Endothelial cell of umbilical vein (primary cell): ENCODE measurements around the gene NOTCH3. TPM values are rescaled to one million over a fixed set of nuclear protein-coding genes. Genes with fewer than 3 reads are reported as not detected.

ENCODE experiments used
- BruUV-seq: library from RNA; stranded (reverse); fragments of 400-500 nt; replicated peaks from 2 replicates; lab custom pipeline; 2021; lab: Mats Ljungman, UMichigan
- CTCF ChIA-PET: fragments of 300-600, 350-600 bp; sonication (Branson Sonifier 250); formaldehyde crosslinking; loops from one replicate; lab custom pipeline; 2021; ENCODE audit warnings: antibody characterized with exemption, inconsistent platforms; lab: Charles Lee
- POLR2A ChIA-PET: fragments of 300-600, 350-600 bp; sonication (Branson Sonifier 250); formaldehyde crosslinking; loops from one replicate; lab custom pipeline; 2021; ENCODE audit warnings: antibody characterized with exemption, inconsistent platforms; lab: Charles Lee
- DNase-seq: peaks from one replicate; pipeline ENCODE4 v3.0.0-alpha.2; 2011; ENCODE audit warnings: low read depth, low spot score
- FAIRE-seq: peaks from 2 replicates; lab custom pipeline; 2011; peaks lifted over from hg19 to GRCh38; lab: Jason Lieb, UNC
- H2AFZ ChIP-seq: 2 replicates; pipeline ENCODE4 v1.6.0; 2012; ENCODE audit warnings: low read depth, low read length, control low read depth, inconsistent platforms
- H3K27ac ChIP-seq: 2 replicates; pipeline ENCODE4 v1.5.1; 2011; ENCODE audit warnings: low read depth, mild to moderate bottlenecking, control low read depth, low read length, moderate library complexity; ENCODE audit not compliant: insufficient read depth
- H3K27me3 ChIP-seq, 2 experiments: 2 replicates each; pipeline versions ENCODE4 v1.6.0 to v1.6.1; 2011; ENCODE audit warnings: low read length in 2 of 2, mixed read lengths in 1 of 2; ENCODE audit not compliant: control insufficient read depth in 2 of 2, insufficient read depth in 2 of 2
- H3K36me3 ChIP-seq, 2 experiments: 2 replicates in 1 of 2; 3 replicates in 1 of 2; pipeline ENCODE4 v1.5.1; 2011; ENCODE audit warnings: low read length in 2 of 2, mild to moderate bottlenecking in 1 of 2, moderate library complexity in 1 of 2; ENCODE audit not compliant: control insufficient read depth in 2 of 2, insufficient read depth in 2 of 2; ENCODE audit errors: extremely low read depth in 1 of 2
- H3K4me1 ChIP-seq: 3 replicates; pipeline ENCODE4 v1.5.1; 2011; ENCODE audit warnings: mild to moderate bottlenecking, low read length; ENCODE audit not compliant: control insufficient read depth, insufficient read depth; ENCODE audit errors: extremely low read depth
- H3K4me2 ChIP-seq: 2 replicates; pipeline ENCODE4 v1.6.1; 2011; ENCODE audit warnings: low read length, control low read depth, mixed read lengths; ENCODE audit not compliant: insufficient read depth
- H3K4me3 ChIP-seq, 3 experiments: fragments of 200-600 bp in 1 of 3; sonication (generic), shearing (Covaris generic) in 1 of 3; replicated peaks in 1 of 3; 2 replicates each; pipeline ENCODE4 v1.5.1; 2011 to 2016; ENCODE audit warnings: control low read depth in 3 of 3, low read length in 3 of 3, mild to moderate bottlenecking in 2 of 3, inconsistent platforms in 1 of 3, low read depth in 1 of 3, moderate library complexity in 1 of 3; ENCODE audit not compliant: insufficient read depth in 1 of 3
- H3K79me2 ChIP-seq: 2 replicates; pipeline ENCODE4 v1.6.0; 2012; ENCODE audit warnings: low read length, inconsistent platforms; ENCODE audit not compliant: control insufficient read depth, insufficient read depth
- H3K9ac ChIP-seq: replicated peaks from 2 replicates; pipeline ENCODE3; 2011; ENCODE audit warnings: low read length, control low read depth; ENCODE audit not compliant: insufficient read depth; ENCODE audit errors: extremely low read depth
- H3K9me1 ChIP-seq: replicated peaks from 3 replicates; pipeline ENCODE4 v1.6.0; 2011; ENCODE audit warnings: mild to moderate bottlenecking, low read length; ENCODE audit not compliant: control insufficient read depth, insufficient read depth; ENCODE audit errors: extremely low read depth
- H3K9me3 ChIP-seq: replicated peaks from 2 replicates; pipeline ENCODE4 v1.5.1; 2012; ENCODE audit warnings: low read length, inconsistent platforms; ENCODE audit not compliant: control insufficient read depth, insufficient read depth
- H4K20me1 ChIP-seq: replicated peaks from 2 replicates; pipeline ENCODE3; 2011; ENCODE audit warnings: mild to moderate bottlenecking, low read length; ENCODE audit not compliant: control insufficient read depth, insufficient read depth; ENCODE audit errors: extremely low read depth
- EZH2 ChIP-seq: IDR thresholded peaks from 2 replicates; pipeline ENCODE4 v1.6.1; 2012; ENCODE audit warnings: borderline replicate concordance, low read depth, mild to moderate bottlenecking, moderate library complexity, low read length, inconsistent platforms; ENCODE audit not compliant: severe bottlenecking
- GATA2 ChIP-seq: IDR thresholded peaks from 2 replicates; pipeline ENCODE4 v1.7.0; 2011; ENCODE audit warnings: low read depth, mild to moderate bottlenecking, moderate library complexity, mixed read lengths, low read length; ENCODE audit not compliant: insufficient read length, insufficient read depth
- MYC ChIP-seq: IDR thresholded peaks from one replicate; pipeline ENCODE4 v1.6.1; 2011; ENCODE audit warnings: mild to moderate bottlenecking, low read depth, low read length
- POLR2AphosphoS5 ChIP-seq: IDR thresholded peaks from 2 replicates; pipeline ENCODE4 v1.6.1; 2012; ENCODE audit warnings: low read depth, mild to moderate bottlenecking, control low read depth, low read length, moderate library complexity; ENCODE audit not compliant: insufficient read depth
- dilution Hi-C: fragments of 300-500 bp; cut with MboI; formaldehyde crosslinking; loops from one replicate; pipeline ENCODE4 v1.15.0; 2019; ENCODE audit warnings: low sequenced_read_pairs; ENCODE audit not compliant: extremely low pct_ligation_motif_present
- intact Hi-C: fragments of 100-400 bp; cut with micrococcal nuclease; formaldehyde crosslinking; loops from one replicate; pipeline ENCODE4 v1.10.0; 2022
- polyA plus RNA-seq, 4 experiments: library from polyadenylated mRNA; depleted of rRNA in 3 of 4; stranded (reverse) in 3 of 4; unstranded in 1 of 4; fragments of >200 nt; gene quantifications; 2 replicates each; pipeline versions ENCODE4 v1.2.1 to v1.2.3, GENCODE V29; 2011 to 2012; ENCODE audit warnings: missing spikeins in 1 of 4
- total RNA-seq: library from RNA; stranded (reverse); gene quantifications from 2 replicates; pipeline ENCODE4 v1.2.3, GENCODE V29; 2021
- TF ChIP-seq, protein P1 (sequence below), 2 donors: IDR thresholded peaks; 1 replicate in 1 of 2; 2 replicates in 1 of 2; pipeline ENCODE4 v1.5.1; 2011; ENCODE audit warnings: low read length in 2 of 2, mild to moderate bottlenecking in 2 of 2, moderate library complexity in 2 of 2, control low read depth in 1 of 2, inconsistent platforms in 1 of 2, low read depth in 1 of 2; ENCODE audit not compliant: insufficient read depth in 1 of 2; ENCODE audit errors: extremely low read depth in 1 of 2

Gene NOTCH3
- total and polyA plus RNA-seq, 2 donors (not counting 3 experiments of a cell fraction or from before 2014, with no cell fraction given) = 0.63 to 1.5 TPM

DNA sequence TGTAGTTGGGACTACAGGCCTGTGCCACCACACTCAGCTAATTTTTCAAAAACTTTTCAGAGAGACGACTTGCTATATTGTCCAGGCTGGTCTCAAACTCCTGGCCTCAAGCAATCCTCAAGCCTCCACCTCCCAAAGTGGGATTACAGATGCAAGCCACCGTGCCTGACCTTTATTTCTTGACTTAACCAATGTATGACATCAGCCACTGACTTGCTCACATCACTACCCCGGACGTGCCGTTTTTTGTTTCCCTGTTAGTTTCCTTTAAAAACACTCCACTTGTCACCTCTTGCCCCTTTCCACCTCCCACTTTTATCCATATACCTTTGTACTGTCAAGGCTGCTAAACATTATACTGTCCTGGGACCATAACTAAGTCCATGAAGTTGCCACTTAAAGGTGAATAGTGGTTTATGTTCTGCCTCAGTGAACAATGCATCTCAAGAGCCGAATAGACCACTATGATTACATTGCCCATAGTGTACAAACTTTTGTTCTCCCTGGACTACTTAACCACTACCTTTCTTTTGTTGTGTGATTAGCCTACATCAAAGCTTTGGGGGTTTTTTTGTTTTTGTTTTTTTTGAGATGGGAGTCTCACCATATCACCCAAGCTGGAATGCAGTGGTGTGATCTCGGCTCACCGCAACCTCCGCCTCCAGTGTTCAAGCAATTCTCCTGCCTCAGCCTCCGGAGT is 33.8 kb upstream of the NOTCH3 start:
- no peaks in the 10 kb centered on the region for H3K79me2 ChIP-seq
- H3K27ac ChIP-seq = no peak overlapping the region
- no peak overlapping the region for H3K4me3 ChIP-seq
- H3K9me3 ChIP-seq = no peaks in the 10 kb centered on the region
- intact Hi-C loops (no loop called here), dilution Hi-C loops (no loop called here)
- no peaks in the 10 kb centered on the region for H3K4me1 ChIP-seq
- peak; percentile 33 for FAIRE-seq
- TF ChIP-seq EZH2 (no peak), POLR2AphosphoS5 (peak; percentile 41)
- ChIA-PET POLR2A (no interaction called here), CTCF (interaction anchor here (1.2 to 3.6 kb wide), 3 partner anchors 11 to 17 kb away, joined by 3 to 16 read pairs (median 4); no protein-coding TSS in a partner anchor)
- H3K36me3 ChIP-seq = peaks cover 6 to 24% of the 10 kb centered on the region in 2 experiments
- no peak overlapping the region for H2AFZ ChIP-seq
- no peaks in the 10 kb centered on the region for H3K9me1 ChIP-seq
- no peak for DNase-seq
- no peak overlapping the region for H3K4me2 ChIP-seq
- H3K9ac ChIP-seq = no peak overlapping the region
- no TSS peak for BruUV-seq
- H3K27me3 ChIP-seq = peaks cover 14% of the 10 kb centered on the region in 2 experiments
- H4K20me1 ChIP-seq = no peaks in the 10 kb centered on the region

DNA sequence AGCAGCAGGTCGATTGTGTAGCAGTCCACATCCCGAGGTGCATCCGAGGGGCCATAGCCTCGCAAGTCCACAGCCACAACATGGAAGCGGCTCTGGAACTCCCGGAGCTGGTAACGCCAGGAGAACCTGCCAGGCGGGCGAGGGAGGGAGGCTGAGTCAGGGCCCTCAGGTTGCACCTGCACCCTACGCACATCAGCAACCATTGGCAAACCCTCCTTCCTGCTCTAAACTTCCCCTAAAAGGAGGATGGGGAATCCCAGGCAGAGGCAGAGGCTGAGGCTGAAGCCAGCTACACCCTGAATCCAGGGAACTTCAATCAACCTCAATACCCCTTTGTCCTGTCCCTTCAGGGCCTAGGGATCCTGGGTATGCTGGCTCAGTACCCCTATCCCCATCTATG is 30.5 kb upstream of the NOTCH3 start:
- TF ChIP-seq, protein P1, sequence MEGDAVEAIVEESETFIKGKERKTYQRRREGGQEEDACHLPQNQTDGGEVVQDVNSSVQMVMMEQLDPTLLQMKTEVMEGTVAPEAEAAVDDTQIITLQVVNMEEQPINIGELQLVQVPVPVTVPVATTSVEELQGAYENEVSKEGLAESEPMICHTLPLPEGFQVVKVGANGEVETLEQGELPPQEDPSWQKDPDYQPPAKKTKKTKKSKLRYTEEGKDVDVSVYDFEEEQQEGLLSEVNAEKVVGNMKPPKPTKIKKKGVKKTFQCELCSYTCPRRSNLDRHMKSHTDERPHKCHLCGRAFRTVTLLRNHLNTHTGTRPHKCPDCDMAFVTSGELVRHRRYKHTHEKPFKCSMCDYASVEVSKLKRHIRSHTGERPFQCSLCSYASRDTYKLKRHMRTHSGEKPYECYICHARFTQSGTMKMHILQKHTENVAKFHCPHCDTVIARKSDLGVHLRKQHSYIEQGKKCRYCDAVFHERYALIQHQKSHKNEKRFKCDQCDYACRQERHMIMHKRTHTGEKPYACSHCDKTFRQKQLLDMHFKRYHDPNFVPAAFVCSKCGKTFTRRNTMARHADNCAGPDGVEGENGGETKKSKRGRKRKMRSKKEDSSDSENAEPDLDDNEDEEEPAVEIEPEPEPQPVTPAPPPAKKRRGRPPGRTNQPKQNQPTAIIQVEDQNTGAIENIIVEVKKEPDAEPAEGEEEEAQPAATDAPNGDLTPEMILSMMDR (IDR thresholded peaks at IDR 0.05; ENCODE audit: extremely low read depth in 1 of 2, insufficient read depth in 1 of 2, low read depth in 1 of 2, low read length in 2 of 2) = no peak
- TF ChIP-seq EZH2 = no peak
- no peak for TF ChIP-seq GATA2
- TF ChIP-seq MYC = no peak
- H3K36me3 ChIP-seq = peaks cover 0 to 4% of the 10 kb centered on the region in 2 experiments
- H3K79me2 ChIP-seq = no peaks in the 10 kb centered on the region
- H3K4me2 ChIP-seq = no peak overlapping the region
- peaks cover 14% of the 10 kb centered on the region in 2 experiments for H3K27me3 ChIP-seq
- DNase-seq (no peak), FAIRE-seq (no peak)
- ChIA-PET POLR2A (interaction anchor here (0.6 kb wide), 2 partner anchors 98 to 117 kb away, joined by 3 to 7 read pairs; no protein-coding TSS in a partner anchor), CTCF (interaction anchor here (1.3 to 3.6 kb wide), 2 partner anchors 19 to 57 kb away, joined by 3 to 16 read pairs; no protein-coding TSS in a partner anchor)
- H3K9ac ChIP-seq = no peak overlapping the region
- H3K27ac ChIP-seq = no peak overlapping the region
- no peak overlapping the region for H2AFZ ChIP-seq
- H3K9me3 ChIP-seq = no peaks in the 10 kb centered on the region
- no peak overlapping the region for H3K4me3 ChIP-seq
- no peaks in the 10 kb centered on the region for H3K9me1 ChIP-seq
- intact Hi-C loops (no loop called here), dilution Hi-C loops (no loop called here)
- H4K20me1 ChIP-seq = no peaks in the 10 kb centered on the region
- no TSS peak for BruUV-seq
- no peaks in the 10 kb centered on the region for H3K4me1 ChIP-seq
